OCI-LY7 (cell line): Measurements from ENCODE around the gene APLN. TPM values are rescaled to one million over a fixed set of nuclear protein-coding genes. Genes with fewer than 3 reads are reported as not detected.

Source experiments
- BruUV-seq: library from RNA; stranded (reverse); fragments of 400-500 nt; replicated peaks from 2 replicates; lab custom pipeline; 2021; lab: Mats Ljungman, UMichigan
- CTCF ChIA-PET: fragments of 300-600 bp; sonication (Branson Sonifier 250); formaldehyde crosslinking; loops from one replicate; lab custom pipeline; 2022; ENCODE audit warnings: antibody characterized with exemption; ENCODE audit not compliant: unreplicated experiment; lab: Charles Lee
- POLR2A ChIA-PET: fragments of 300-600 bp; sonication (Branson Sonifier 250); formaldehyde crosslinking; loops from one replicate; lab custom pipeline; 2022; ENCODE audit warnings: antibody characterized with exemption; lab: Charles Lee
- DNase-seq: peaks from one replicate; pipeline ENCODE4 v3.0.0-alpha.2; 2015; ENCODE audit warnings: low spot score
- H2AFZ ChIP-seq: fragments of 200-600 bp; sonication (generic), shearing (Covaris generic); 2 replicates; pipeline ENCODE4 v1.6.1; 2014; ENCODE audit warnings: mild to moderate bottlenecking, antibody characterized with exemption, low read length, moderate library complexity
- H3K27ac ChIP-seq: fragments of 200-600 bp; sonication (generic); 2 replicates; pipeline ENCODE4 v1.5.1; 2014; ENCODE audit warnings: mixed run types, low read depth, mild to moderate bottlenecking, moderate library complexity, low read length, inconsistent platforms; ENCODE audit not compliant: poor library complexity, severe bottlenecking
- H3K36me3 ChIP-seq: fragments of 200-600 bp; sonication (generic); 2 replicates; pipeline ENCODE4 v1.6.1; 2014; ENCODE audit warnings: mild to moderate bottlenecking, antibody characterized with exemption, low read length, moderate library complexity, mixed read lengths; ENCODE audit not compliant: insufficient read depth
- H3K4me1 ChIP-seq: fragments of 200-600 bp; sonication (generic); 2 replicates; pipeline ENCODE4 v1.5.1; 2014; ENCODE audit warnings: mild to moderate bottlenecking, low read length; ENCODE audit not compliant: insufficient read depth, poor library complexity, severe bottlenecking
- H3K4me2 ChIP-seq: fragments of 200-600 bp; sonication (generic); 2 replicates; pipeline ENCODE4 v1.6.1; 2014; ENCODE audit warnings: mild to moderate bottlenecking, low read length
- H3K4me3 ChIP-seq: fragments of 200-600 bp; sonication (generic); 2 replicates; pipeline ENCODE4 v1.5.1; 2014; ENCODE audit warnings: mild to moderate bottlenecking, low read depth, low read length; ENCODE audit not compliant: poor library complexity, severe bottlenecking
- H3K79me2 ChIP-seq: fragments of 200-600 bp; sonication (generic); 2 replicates; pipeline ENCODE4 v1.6.1; 2016; ENCODE audit warnings: low read depth, mild to moderate bottlenecking, low read length, moderate library complexity, mixed read lengths; ENCODE audit not compliant: insufficient read depth
- H3K9me2 ChIP-seq: fragments of 200-600 bp; sonication (generic); 2 replicates; pipeline ENCODE4 v1.6.1; 2016; ENCODE audit warnings: mild to moderate bottlenecking, low read length, mixed read lengths; ENCODE audit not compliant: insufficient read depth
- H3K9me3 ChIP-seq: fragments of 200-600 bp; sonication (generic); 2 replicates; pipeline ENCODE4 v1.6.1; 2014; ENCODE audit warnings: mild to moderate bottlenecking, mixed run types, low read length, mixed read lengths
- H4K20me1 ChIP-seq: fragments of 200-600 bp; sonication (generic); 2 replicates; pipeline ENCODE4 v1.6.1; 2014; ENCODE audit warnings: mild to moderate bottlenecking, antibody characterized with exemption, low read length, moderate library complexity, mixed read lengths; ENCODE audit not compliant: insufficient read depth
- EZH2phosphoT487 ChIP-seq: fragments of 200-600 bp; sonication (generic); IDR thresholded peaks from 2 replicates; pipeline ENCODE4 v1.6.1; 2018; ENCODE audit warnings: low read depth, borderline replicate concordance, mild to moderate bottlenecking, mixed run types, antibody characterized with exemption, low read length, moderate library complexity, mixed read lengths
- intact Hi-C: fragments of 100-400 bp; cut with micrococcal nuclease; formaldehyde crosslinking; loops from one replicate; pipeline ENCODE4 v1.10.0; 2022; ENCODE audit not compliant: unreplicated experiment
- total RNA-seq, 2 experiments: library from RNA; depleted of rRNA in 1 of 2; stranded (reverse); fragments of >200 nt in 1 of 2; shearing (Covaris generic) in 1 of 2; gene quantifications; 2 replicates each; pipeline ENCODE4 v1.2.3, GENCODE V29; 2014 to 2022
- TF ChIP-seq, protein P1 (sequence below): fragments of 200-600 bp; sonication (generic); conservative IDR thresholded peaks from 2 replicates; pipeline ENCODE4 v1.5.1; 2014; ENCODE audit warnings: mild to moderate bottlenecking, antibody characterized with exemption, low read length, moderate library complexity, mixed read lengths

APLN gene
- total RNA-seq, 2 experiments from 2014 or later, result 0.13 TPM; not detected in 1

GRCh38 chrX:129686422-129686948 lies 31.7 kb upstream of the APLN start:
- Histone ChIP-seq H3K9me2 (no peaks in the 10 kb centered on the region), H3K4me3 (no peak overlapping the region), H3K4me2 (no peak overlapping the region), H3K79me2 (no peaks in the 10 kb centered on the region), H4K20me1 (no peaks in the 10 kb centered on the region), H3K27ac (no peak overlapping the region), H2AFZ (no peak overlapping the region), H3K9me3 (no peaks in the 10 kb centered on the region), H3K36me3 (no peaks in the 10 kb centered on the region), H3K4me1 (no peaks in the 10 kb centered on the region)
- no TSS peak for BruUV-seq
- DNase-seq, result no peak
- TF ChIP-seq EZH2phosphoT487, result no peak
- TF ChIP-seq, protein P1, sequence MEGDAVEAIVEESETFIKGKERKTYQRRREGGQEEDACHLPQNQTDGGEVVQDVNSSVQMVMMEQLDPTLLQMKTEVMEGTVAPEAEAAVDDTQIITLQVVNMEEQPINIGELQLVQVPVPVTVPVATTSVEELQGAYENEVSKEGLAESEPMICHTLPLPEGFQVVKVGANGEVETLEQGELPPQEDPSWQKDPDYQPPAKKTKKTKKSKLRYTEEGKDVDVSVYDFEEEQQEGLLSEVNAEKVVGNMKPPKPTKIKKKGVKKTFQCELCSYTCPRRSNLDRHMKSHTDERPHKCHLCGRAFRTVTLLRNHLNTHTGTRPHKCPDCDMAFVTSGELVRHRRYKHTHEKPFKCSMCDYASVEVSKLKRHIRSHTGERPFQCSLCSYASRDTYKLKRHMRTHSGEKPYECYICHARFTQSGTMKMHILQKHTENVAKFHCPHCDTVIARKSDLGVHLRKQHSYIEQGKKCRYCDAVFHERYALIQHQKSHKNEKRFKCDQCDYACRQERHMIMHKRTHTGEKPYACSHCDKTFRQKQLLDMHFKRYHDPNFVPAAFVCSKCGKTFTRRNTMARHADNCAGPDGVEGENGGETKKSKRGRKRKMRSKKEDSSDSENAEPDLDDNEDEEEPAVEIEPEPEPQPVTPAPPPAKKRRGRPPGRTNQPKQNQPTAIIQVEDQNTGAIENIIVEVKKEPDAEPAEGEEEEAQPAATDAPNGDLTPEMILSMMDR, result no peak
- POLR2A ChIA-PET, result no interaction called here
- intact Hi-C loops, result loop anchor here (10.0 kb wide), 1 partner anchor 1562 kb away; no protein-coding TSS in a partner anchor
- CTCF ChIA-PET, result no interaction called here

DNA sequence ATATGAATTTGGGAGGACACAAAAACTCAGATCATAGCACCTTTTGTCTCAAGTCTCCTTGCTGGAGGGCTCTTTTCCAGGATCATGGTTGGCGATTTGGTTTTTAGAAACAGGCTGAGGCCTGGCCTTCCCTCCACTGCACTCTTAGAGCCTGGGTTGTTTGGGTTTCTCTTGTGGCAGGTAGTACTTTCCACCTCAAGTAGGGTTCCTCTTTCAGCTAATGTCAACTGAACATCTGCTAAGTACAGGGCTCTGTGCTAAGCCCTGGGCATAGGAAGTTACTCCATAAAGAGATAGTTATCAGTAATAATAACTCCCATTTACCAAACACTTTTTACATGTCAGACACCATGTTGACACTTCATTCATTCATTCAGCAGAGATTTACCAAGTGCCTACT lies 28.2 kb upstream of the APLN start:
- ChIA-PET CTCF (no interaction called here), POLR2A (no interaction called here)
- Histone ChIP-seq H3K36me3 (no peaks in the 10 kb centered on the region), H3K4me2 (no peak overlapping the region), H3K4me1 (no peaks in the 10 kb centered on the region), H2AFZ (no peak overlapping the region), H3K79me2 (no peaks in the 10 kb centered on the region), H3K27ac (no peak overlapping the region), H3K9me2 (no peaks in the 10 kb centered on the region), H3K4me3 (no peak overlapping the region), H3K9me3 (no peaks in the 10 kb centered on the region), H4K20me1 (no peaks in the 10 kb centered on the region)
- no TSS peak for BruUV-seq
- no peak for DNase-seq
- TF ChIP-seq, protein P1, result no peak
- TF ChIP-seq EZH2phosphoT487, result no peak
- intact Hi-C loops, result loop anchor here (10.0 kb wide), 1 partner anchor 1558 kb away; no protein-coding TSS in a partner anchor

- POLR2A ChIA-PET, result interaction anchor here (0.6 to 1.3 kb wide), 3 partner anchors 9 to 578 kb away, joined by 3 to 4 read pairs (median 3); no protein-coding TSS in a partner anchor
- no peak for DNase-seq
- H3K4me2 ChIP-seq, result no peak overlapping the region
- H3K9me2 ChIP-seq, result no peaks in the 10 kb centered on the region
- H2AFZ ChIP-seq, result no peak overlapping the region
- intact Hi-C loops, result loop anchor here (10.0 kb wide), 1 partner anchor 1555 kb away; no protein-coding TSS in a partner anchor
- no peak for TF ChIP-seq EZH2phosphoT487
- TF ChIP-seq, protein P1, result no peak
- H3K79me2 ChIP-seq, result no peaks in the 10 kb centered on the region
- no peaks in the 10 kb centered on the region for H4K20me1 ChIP-seq
- H3K27ac ChIP-seq, result no peak overlapping the region
- H3K4me1 ChIP-seq, result no peaks in the 10 kb centered on the region
- BruUV-seq, result no TSS peak
- H3K36me3 ChIP-seq, result no peaks in the 10 kb centered on the region
- H3K4me3 ChIP-seq, result no peak overlapping the region
- CTCF ChIA-PET, result no interaction called here
- H3K9me3 ChIP-seq, result no peaks in the 10 kb centered on the region
Observed at GRCh38 chrX:129679901-129680300, 25.1 kb upstream of the APLN start.
